ENCODE measurements around the gene KLHDC4. TPM values are rescaled to one million over a fixed set of nuclear protein-coding genes. Genes with fewer than 3 reads are reported as not detected.
A peak's percentile ranks its signal among the peaks of the same experiment; 100 is the strongest.

Gene KLHDC4
- total RNA-seq, 1 experiment from 2014 or later: 76.2 TPM

DNA sequence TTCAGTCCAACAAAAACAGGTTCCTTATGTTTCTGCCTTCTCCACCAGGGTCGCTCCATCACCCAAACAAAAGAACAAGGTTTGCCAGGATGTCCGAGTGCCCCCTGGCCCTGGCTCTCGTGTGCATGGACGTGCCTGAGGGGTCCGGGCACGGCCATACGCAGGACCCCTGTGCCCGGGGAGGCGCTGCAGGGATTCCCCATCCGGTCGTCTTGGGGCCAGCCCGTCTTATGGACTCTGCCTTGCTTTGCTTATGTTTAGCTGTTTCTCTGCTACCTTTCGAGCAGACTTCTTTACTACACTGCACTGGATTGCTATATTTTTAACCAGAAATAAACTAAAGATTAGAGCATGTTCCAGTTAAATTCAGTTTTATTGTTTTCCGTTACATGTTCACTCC, 68.0 kb downstream of the KLHDC4 start:
- TF ChIP-seq, protein P1, sequence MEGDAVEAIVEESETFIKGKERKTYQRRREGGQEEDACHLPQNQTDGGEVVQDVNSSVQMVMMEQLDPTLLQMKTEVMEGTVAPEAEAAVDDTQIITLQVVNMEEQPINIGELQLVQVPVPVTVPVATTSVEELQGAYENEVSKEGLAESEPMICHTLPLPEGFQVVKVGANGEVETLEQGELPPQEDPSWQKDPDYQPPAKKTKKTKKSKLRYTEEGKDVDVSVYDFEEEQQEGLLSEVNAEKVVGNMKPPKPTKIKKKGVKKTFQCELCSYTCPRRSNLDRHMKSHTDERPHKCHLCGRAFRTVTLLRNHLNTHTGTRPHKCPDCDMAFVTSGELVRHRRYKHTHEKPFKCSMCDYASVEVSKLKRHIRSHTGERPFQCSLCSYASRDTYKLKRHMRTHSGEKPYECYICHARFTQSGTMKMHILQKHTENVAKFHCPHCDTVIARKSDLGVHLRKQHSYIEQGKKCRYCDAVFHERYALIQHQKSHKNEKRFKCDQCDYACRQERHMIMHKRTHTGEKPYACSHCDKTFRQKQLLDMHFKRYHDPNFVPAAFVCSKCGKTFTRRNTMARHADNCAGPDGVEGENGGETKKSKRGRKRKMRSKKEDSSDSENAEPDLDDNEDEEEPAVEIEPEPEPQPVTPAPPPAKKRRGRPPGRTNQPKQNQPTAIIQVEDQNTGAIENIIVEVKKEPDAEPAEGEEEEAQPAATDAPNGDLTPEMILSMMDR (conservative IDR thresholded peaks at IDR 0.05): no peak
- no peak overlapping the region for H3K18ac ChIP-seq (ENCODE audit: insufficient read length, low read depth, low read length)
- no peak overlapping the region for H3K56ac ChIP-seq (ENCODE audit: insufficient read length, low read depth, low read length)
- H4K20me1 ChIP-seq (ENCODE audit: control insufficient read depth, insufficient read depth, insufficient read length): no peaks in the 10 kb centered on the region
- H3K27me3 ChIP-seq (ENCODE audit: insufficient read depth, low read length): no peaks in the 10 kb centered on the region
- H3K23me2 ChIP-seq (ENCODE audit: insufficient read length, low read depth, low read length, poor library complexity, severe bottlenecking): no peaks in the 10 kb centered on the region
- H3K4ac ChIP-seq (ENCODE audit: low read depth, low read length): no peak overlapping the region
- H2AFZ ChIP-seq (ENCODE audit: low read length): no peak overlapping the region
- peaks cover 9 to 68% (median 61%) of the 10 kb centered on the region in 3 experiments; a peak in 6 of 7 replicates for H3K36me3 Mint-ChIP-seq (ENCODE audit: insufficient read depth in 1 of 3, low read depth in 3 of 3)
- H3T11ph ChIP-seq (ENCODE audit: low read length): no peak overlapping the region
- no peak overlapping the region for H2BK15ac ChIP-seq (ENCODE audit: low read depth, low read length)
- no peak overlapping the region for H3K4me3 Mint-ChIP-seq
- no peak overlapping the region for H4K8ac ChIP-seq (replicated peaks; ENCODE audit: insufficient read length, low read depth, low read length)
- no peaks in the 10 kb centered on the region for H3K4me1 ChIP-seq (ENCODE audit: insufficient read depth, low read length)
- H3K27ac Mint-ChIP-seq: 0 out of 7 replicates have a peak overlapping the region, but pooled peaks of 2 of the 3 experiments have one; percentile 24 to 53
- H3K27ac ChIP-seq (ENCODE audit: insufficient read length, low read depth, low read length): no peak overlapping the region
- H3K14ac ChIP-seq (ENCODE audit: insufficient read depth, low read length): no peak overlapping the region
- H2BK12ac ChIP-seq (ENCODE audit: insufficient read length, low read depth, low read length): no peak overlapping the region
- no peak overlapping the region for H2BK120ac ChIP-seq (ENCODE audit: low read depth, low read length, poor library complexity, severe bottlenecking)
- H3K9me3 Mint-ChIP-seq: no peaks in the 10 kb centered on the region
- H4K5ac ChIP-seq (ENCODE audit: insufficient read length, low read depth, low read length): no peak overlapping the region
- no CpG with 5 or more reads among the region's 14 CpGs for WGBS (ENCODE audit: extremely low coverage, insufficient read length, low lambda C conversion rate)
- H3K9me3 ChIP-seq (ENCODE audit: control insufficient read depth, low read depth, low read length): no peaks in the 10 kb centered on the region
- no peak for DNase-seq
- no peak overlapping the region for H3K4me2 ChIP-seq (ENCODE audit: insufficient read depth, insufficient read length, low read length)
- no peaks in the 10 kb centered on the region for H3K4me1 Mint-ChIP-seq
- no peak overlapping the region for H4K91ac ChIP-seq (ENCODE audit: insufficient read length, low read depth, low read length)
- peaks cover 1% of the 10 kb centered on the region; the same call in 1 of the 2 replicates for H3K27me3 Mint-ChIP-seq (ENCODE audit: low read depth)
- no peak overlapping the region for H2AK5ac ChIP-seq (ENCODE audit: insufficient read length, low read length)
- no peak overlapping the region for H2BK20ac ChIP-seq (ENCODE audit: low read depth, low read length, poor library complexity, severe bottlenecking)
- H3K23ac ChIP-seq (ENCODE audit: insufficient read length, low read depth, low read length): no peak overlapping the region
- no peaks in the 10 kb centered on the region for H3K79me1 ChIP-seq (ENCODE audit: insufficient read depth, low read depth, low read length, poor library complexity, severe bottlenecking)
- no peaks in the 10 kb centered on the region for H3K79me2 ChIP-seq (ENCODE audit: insufficient read depth, low read length)
- H3K9ac ChIP-seq (ENCODE audit: extremely low read depth, insufficient read length, low read length): no peak overlapping the region
- H2BK5ac ChIP-seq (ENCODE audit: insufficient read length, low read length): no peak overlapping the region

All from H9 (cell line).